Right lobe of liver (tissue), 4 donors: Measurements from ENCODE around the gene ZNF746.

Source experiments
- POLR2A ChIP-seq: fragments of 450-650 bp; IDR thresholded peaks from one replicate; pipeline ENCODE4 v1.6.1; 2017; ENCODE audit warnings: antibody characterized with exemption, mild to moderate bottlenecking
- TF ChIP-seq, protein P1 (sequence below), 4 donors: fragments of 200-600 bp in 3 of 4; fragments of 450-650 bp in 1 of 4; IDR thresholded peaks; one replicate each; pipeline versions ENCODE4 v1.5.1 to v1.8.0; 2016 to 2022; ENCODE audit warnings: antibody characterized with exemption in 4 of 4, mild to moderate bottlenecking in 2 of 4
- donor health status: DM: no; HTN: no; CAD: no.
- donor health status: DM: no; HTN: no; CAD: no.
- donor health status: DM: no; HTN: yes; CAD: no.

DNA sequence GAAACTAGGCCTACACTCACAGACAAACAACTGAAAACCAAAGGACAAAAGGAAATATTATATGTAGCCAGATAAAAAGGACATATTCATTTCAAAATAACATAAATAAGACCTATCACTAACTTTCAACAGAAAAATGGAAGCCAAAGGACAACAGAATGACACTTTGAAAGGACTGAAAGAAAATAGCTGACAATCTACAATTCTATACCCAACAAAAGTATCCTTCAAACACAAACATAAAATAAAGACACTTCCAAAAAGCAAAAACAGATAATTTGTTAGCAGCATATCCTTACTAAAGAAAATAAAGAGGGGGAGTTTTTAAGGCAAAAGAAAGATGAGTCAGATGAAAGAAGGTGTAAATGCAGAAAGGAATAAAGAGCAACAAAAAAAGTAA lies 7.9 kb upstream of the ZNF746 start:
- TF ChIP-seq, protein P1, sequence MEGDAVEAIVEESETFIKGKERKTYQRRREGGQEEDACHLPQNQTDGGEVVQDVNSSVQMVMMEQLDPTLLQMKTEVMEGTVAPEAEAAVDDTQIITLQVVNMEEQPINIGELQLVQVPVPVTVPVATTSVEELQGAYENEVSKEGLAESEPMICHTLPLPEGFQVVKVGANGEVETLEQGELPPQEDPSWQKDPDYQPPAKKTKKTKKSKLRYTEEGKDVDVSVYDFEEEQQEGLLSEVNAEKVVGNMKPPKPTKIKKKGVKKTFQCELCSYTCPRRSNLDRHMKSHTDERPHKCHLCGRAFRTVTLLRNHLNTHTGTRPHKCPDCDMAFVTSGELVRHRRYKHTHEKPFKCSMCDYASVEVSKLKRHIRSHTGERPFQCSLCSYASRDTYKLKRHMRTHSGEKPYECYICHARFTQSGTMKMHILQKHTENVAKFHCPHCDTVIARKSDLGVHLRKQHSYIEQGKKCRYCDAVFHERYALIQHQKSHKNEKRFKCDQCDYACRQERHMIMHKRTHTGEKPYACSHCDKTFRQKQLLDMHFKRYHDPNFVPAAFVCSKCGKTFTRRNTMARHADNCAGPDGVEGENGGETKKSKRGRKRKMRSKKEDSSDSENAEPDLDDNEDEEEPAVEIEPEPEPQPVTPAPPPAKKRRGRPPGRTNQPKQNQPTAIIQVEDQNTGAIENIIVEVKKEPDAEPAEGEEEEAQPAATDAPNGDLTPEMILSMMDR (IDR thresholded peaks at IDR 0.05), result no peak
- TF ChIP-seq POLR2A, result no peak
